H1 (cell line): Measurements from ENCODE around the gene CLPSL2.

Experiments
- ATF3 ChIP-seq: IDR thresholded peaks from 2 replicates; pipeline ENCODE4 v1.6.1; 2011; ENCODE audit warnings: low read depth, mild to moderate bottlenecking, low read length; ENCODE audit not compliant: insufficient read depth
- CTCF ChIP-seq, 3 experiments: IDR thresholded peaks; 1 replicate in 2 of 3; 2 replicates in 1 of 3; pipeline versions ENCODE4 v1.5.1 to v1.6.1; 2011; ENCODE audit warnings: low read length in 3 of 3, mild to moderate bottlenecking in 3 of 3, inconsistent platforms in 2 of 3, low read depth in 1 of 3, moderate library complexity in 1 of 3; ENCODE audit not compliant: insufficient read depth in 1 of 3; ENCODE audit errors: control extremely low read depth in 1 of 3
- E2F6 ChIP-seq: IDR thresholded peaks from 2 replicates; pipeline ENCODE4 v1.6.1; 2012; ENCODE audit warnings: inconsistent platforms
- EZH2 ChIP-seq: fragments of 200-600 bp; sonication (generic); IDR thresholded peaks from 2 replicates; pipeline ENCODE4 v1.7.1; 2012; ENCODE audit warnings: low read depth, mild to moderate bottlenecking, moderate library complexity, low read length, inconsistent platforms; ENCODE audit not compliant: severe bottlenecking
- FOSL1 ChIP-seq: IDR thresholded peaks from 2 replicates; pipeline ENCODE4 v1.6.1; 2011; ENCODE audit warnings: mild to moderate bottlenecking, low read depth, low read length, moderate library complexity; ENCODE audit not compliant: insufficient read depth
- JUN ChIP-seq: IDR thresholded peaks from 2 replicates; pipeline ENCODE4 v1.6.1; 2011; ENCODE audit warnings: low read depth, mild to moderate bottlenecking, improper control_type of control experiment, low read length
- NRF1 ChIP-seq: IDR thresholded peaks from 2 replicates; pipeline ENCODE4 v1.6.1; 2011; ENCODE audit warnings: mild to moderate bottlenecking, low read depth, low read length, improper control_type of control experiment
- POLR2A ChIP-seq, 2 experiments: IDR thresholded peaks; 1 replicate in 1 of 2; 2 replicates in 1 of 2; pipeline ENCODE4 v1.6.1; 2011; ENCODE audit warnings: low read depth in 2 of 2, low read length in 2 of 2, mild to moderate bottlenecking in 2 of 2; ENCODE audit errors: control extremely low read depth in 1 of 2

- TF ChIP-seq E2F6 (no peak), NRF1 (no peak), ATF3 (no peak), FOSL1 (no peak), CTCF (IDR thresholded peaks at IDR 0.05; ENCODE audit: control extremely low read depth in 1 of 3, insufficient read depth in 1 of 3, low read depth in 1 of 3, low read length in 3 of 3) (no peak), EZH2 (no peak), POLR2A (IDR thresholded peaks at IDR 0.05; ENCODE audit: control extremely low read depth in 1 of 2, low read depth in 2 of 2, low read length in 2 of 2) (no peak), JUN (no peak)
These were observed 24.8 kb downstream of the CLPSL2 start for GRCh38 chr6:35801148-35801547.
